NCI-H1436 (cell line): ENCODE data around the gene BBLN.

ENCODE experiments used
- DNase-seq: peaks from one replicate; lab custom pipeline; 2025; lab: John Stamatoyannopoulos, UW

BBLN gene

GRCh38 chr9:128191406-128192046, 31.5 kb downstream of the BBLN start, which contains the start of gene CIZ1:
TSS of gene CIZ1 (minus strand) at chr9:128191572. CDS start at chr9:128190857, 715 bp downstream.
- peak; percentile 49 for DNase-seq

GRCh38 chr9:128192601-128193371, 32.7 kb downstream of the BBLN start:
- peak; percentile 87 for DNase-seq

GRCh38 chr9:128193469-128194096, 33.5 kb downstream of the BBLN start:
- DNase-seq: no peak

- DNase-seq: no peak
Measured at GRCh38 chr9:128201441-128202369, 41.6 kb downstream of the BBLN start.

GRCh38 chr9:128202648-128203023, 42.6 kb downstream of the BBLN start:
- no peak for DNase-seq

GRCh38 chr9:128203024-128203706, 43.1 kb downstream of the BBLN start, which contains the start of gene DNM1:
TSS of gene DNM1 (plus strand) at chr9:128203379. CDS start at chr9:128203471, 92 bp downstream.
- DNase-seq: peak; percentile 56

- DNase-seq: peak; percentile 21
Measured at GRCh38 chr9:128203707-128204551, 43.9 kb downstream of the BBLN start.

GRCh38 chr9:128204858-128205257, 44.8 kb downstream of the BBLN start:
- DNase-seq: no peak

- no peak for DNase-seq
Measured at GRCh38 chr9:128205296-128205944, 45.4 kb downstream of the BBLN start.

- no peak for DNase-seq
Measured at GRCh38 chr9:128206484-128206883, 46.4 kb downstream of the BBLN start.

GRCh38 chr9:128206916-128207910, 47.1 kb downstream of the BBLN start:
- no peak for DNase-seq

- DNase-seq: no peak
Measured at GRCh38 chr9:128208386-128208785, 48.3 kb downstream of the BBLN start.

- no peak for DNase-seq
Measured at GRCh38 chr9:128208946-128209669, 49.0 kb downstream of the BBLN start.

GRCh38 chr9:128211186-128211980, 51.3 kb downstream of the BBLN start:
- DNase-seq: no peak

- DNase-seq: no peak
Measured at GRCh38 chr9:128211981-128212281, 51.9 kb downstream of the BBLN start.
